Fibroblast of skin of abdomen (primary cell): ENCODE measurements around the gene XRCC3.

Experiments used
- DNase-seq: peaks from one replicate; pipeline ENCODE4 v3.0.0-alpha.2; 2013

XRCC3 gene

DNA sequence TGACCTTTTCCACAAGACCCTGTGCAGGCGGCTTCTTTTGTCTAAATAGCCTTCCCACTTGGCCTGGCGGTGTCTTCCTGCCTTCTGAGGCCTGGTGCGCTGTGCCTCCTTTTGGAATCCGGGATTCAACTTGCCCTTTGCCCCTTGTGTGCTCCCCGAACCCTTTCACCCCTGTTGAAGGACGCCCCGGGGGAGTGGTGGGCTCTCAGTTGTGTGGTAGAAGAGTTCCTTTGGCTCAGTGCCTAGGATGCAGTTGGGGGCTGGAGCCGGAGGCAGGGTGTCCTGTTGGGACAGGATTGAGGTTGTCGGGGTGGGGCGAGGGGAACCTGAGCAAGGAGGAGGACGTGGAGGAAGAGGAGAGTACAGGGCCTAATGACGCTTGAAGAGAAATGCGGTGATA is 51.7 kb downstream of the XRCC3 start:
- DNase-seq, result no peak

GRCh38 chr14:103662591-103662990 is 52.7 kb downstream of the XRCC3 start:
- no peak for DNase-seq

DNA sequence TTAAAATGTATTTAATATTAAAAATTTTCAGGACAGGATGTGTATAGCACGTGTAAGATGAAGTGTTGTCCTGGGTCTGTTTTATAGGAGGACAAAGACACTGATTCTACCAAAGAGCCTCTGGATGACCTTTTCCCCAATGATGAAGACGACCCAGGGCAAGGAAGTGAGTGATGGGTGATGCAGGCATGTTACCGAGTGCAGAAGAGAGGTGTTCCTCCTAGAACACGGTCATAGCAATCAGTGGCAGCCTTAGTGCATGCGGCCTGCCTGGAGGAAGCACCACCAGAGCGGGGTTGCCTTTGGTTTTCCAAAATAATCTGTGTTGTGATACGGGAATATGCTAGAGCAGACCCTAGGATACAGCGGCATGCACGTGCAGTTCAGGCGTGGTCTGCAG is 53.2 kb downstream of the XRCC3 start:
- DNase-seq, result no peak

DNA sequence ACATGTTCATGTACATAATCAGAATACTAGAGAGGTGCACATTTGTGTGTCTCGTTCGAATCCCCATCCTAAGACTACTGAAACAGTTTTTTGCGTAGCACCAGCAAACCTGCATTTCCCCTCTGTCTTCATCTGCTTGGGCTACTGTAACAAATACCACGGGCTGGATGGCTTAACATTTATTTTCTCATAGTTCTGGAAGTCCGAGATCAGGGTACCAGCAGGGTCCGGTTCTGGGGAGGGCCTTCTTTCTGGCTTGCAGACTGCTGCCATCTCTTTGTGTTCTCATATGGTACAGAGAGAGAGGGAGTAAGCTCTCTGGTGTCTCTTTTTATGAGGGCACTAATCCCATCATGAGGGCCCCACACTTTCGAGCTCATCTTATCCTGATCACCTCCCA is 55.6 kb downstream of the XRCC3 start:
- DNase-seq, result no peak

DNA sequence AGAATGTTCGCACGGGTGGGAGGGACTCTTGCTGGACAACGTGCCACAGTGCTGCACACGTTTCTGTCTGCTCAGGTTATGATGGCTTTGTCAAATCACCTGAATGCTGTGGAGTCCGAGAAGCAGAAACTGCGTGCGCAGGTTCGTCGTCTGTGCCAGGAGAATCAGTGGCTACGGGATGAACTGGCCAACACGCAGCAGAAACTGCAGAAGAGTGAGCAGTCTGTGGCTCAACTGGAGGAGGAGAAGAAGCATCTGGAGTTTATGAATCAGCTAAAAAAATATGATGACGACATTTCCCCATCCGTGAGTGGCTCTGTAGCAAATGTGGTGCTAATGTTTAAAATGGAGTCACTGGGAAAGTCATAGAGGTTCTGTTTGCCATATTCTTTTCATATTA is 57.8 kb downstream of the XRCC3 start:
- DNase-seq, result peak; percentile 75

- no peak for DNase-seq
These were observed 58.5 kb downstream of the XRCC3 start for GRCh38 chr14:103656756-103657133.

GRCh38 chr14:103656031-103656755 is 59.1 kb downstream of the XRCC3 start:
- peak; percentile 9 for DNase-seq

DNA sequence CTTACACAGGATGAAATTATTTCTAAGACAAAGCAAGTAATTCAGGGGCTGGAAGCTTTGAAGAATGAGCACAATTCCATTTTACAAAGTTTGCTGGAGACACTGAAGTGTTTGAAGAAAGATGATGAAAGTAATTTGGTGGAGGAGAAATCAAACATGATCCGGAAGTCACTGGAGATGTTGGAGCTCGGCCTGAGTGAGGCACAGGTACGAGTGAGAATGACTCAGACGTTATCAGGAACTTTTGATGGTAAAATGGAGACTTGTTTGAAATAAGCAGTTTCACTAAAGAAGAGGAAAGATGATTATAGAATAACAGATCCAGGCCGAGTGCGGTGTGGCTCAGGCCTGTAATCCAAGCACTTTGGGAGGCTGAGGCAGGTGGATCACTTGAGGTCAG is 60.6 kb downstream of the XRCC3 start:
- no peak for DNase-seq

DNA sequence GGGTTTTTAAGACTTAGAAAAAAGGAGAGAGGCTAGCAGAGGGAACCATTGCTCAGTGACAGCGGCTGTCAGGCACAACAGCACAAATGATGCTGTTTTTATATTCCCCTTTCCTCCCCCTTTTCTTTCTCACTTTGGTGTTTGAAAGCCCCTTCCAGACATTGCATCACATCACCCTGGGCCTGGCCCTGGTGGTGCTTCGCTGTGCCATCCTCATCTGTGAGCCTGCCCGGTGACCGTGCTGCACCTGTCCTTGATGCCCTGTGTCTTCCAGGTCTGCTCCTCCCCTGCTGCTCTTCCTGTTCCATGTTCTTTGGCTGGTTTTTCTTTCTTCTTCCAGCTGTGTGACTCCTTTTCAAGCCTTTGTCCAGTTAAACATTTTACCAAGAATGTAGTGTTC is 61.4 kb downstream of the XRCC3 start:
- DNase-seq, result no peak

DNA sequence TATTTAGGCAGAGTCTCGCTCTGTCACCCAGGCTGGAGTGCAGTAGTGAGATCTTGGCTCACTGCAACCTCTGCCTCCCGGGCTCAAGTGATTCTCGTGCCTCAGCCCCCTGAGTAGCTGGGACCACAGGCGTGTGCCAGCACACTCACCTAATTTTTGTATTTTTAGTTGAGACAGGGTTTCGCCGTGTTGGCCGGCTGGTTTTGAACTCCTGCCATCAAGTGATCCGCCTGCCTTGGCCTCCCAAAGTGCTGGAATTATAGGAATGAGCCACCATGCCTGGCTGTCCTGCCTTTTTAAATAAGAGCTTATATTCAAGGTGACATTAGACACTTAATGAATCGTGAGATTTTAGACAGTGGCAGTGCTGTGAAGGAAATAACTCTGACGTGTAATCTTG is 61.9 kb downstream of the XRCC3 start:
- DNase-seq, result peak; percentile 24

DNA sequence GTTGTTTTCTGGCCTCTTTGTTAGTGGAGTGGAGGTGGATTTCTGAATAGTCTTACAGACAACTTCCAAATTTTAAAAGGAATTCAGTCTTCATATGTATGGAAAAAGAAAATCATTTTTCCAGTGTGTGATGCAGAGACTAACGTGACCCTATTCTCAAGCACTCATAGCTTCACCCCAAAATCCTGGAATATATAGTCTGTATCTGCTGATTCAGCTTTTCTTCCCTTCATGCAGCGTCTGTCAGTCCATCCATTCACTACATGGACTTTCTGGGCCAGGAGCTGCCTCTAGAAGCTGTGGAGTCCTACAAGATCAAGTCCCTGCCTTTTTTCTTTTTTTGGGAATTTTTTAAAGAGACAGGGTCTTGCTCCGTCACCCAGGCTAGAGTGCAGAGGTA is 62.4 kb downstream of the XRCC3 start:
- DNase-seq, result no peak

DNA sequence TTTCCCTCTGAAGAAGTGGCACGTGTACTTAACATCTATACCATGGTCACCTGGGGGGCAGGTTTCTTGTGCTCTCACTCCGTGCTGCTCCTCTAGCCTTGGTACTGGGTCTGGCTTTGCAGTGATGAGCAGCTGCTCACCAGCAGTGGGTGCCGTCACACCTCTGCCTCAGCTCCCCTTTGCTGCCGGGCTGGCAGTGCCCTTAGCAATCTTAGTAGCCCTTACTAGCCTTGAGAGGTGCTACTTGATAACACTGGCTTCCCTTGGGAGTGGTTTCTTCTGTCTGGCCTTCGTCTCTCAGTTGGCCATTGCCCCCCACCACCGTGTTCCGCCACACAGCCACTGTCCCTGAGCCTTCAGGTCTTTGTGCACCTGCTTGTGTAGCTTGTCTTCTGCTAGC is 63.7 kb downstream of the XRCC3 start:
- no peak for DNase-seq

GRCh38 chr14:103650213-103650612 is 65.0 kb downstream of the XRCC3 start:
- DNase-seq, result no peak

DNA sequence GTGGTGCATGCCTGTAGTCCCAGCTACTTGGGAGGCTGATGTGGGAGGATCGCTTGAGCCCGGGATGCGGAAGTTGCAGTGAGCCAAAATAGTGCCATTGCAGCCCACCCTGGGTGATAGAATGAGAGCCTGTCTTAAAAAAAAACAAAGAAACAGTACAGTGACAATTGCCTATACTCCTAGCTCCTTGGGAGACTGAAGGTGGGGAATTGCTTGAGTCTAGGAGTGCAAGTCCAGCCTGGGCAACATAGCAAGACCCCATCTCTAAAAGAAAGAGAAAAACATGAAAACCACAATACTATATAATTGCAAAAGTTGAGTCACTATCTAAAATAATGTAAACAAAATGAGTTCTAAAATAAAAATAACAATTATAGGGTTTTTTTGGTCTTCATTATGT is 66.2 kb downstream of the XRCC3 start:
- no peak for DNase-seq
